ENCODE results near the gene CTPS1. TPM values are rescaled to one million over a fixed set of nuclear protein-coding genes. Genes with fewer than 3 reads are reported as not detected.
A peak's percentile ranks its signal among the peaks of the same experiment; 100 is the strongest.

CTPS1 gene
- total RNA-seq, 4 donors from 2014 or later, result 26.6 to 38.6 (median 32.7) TPM

- H3K36me3 ChIP-seq, result peaks cover 44 to 87% (median 68%) of the 10 kb centered on the region in 4 donors
- TF ChIP-seq EP300 (IDR thresholded peaks at IDR 0.05) (no peak), POLR2AphosphoS5 (IDR thresholded peaks at IDR 0.05) (no peak), POLR2A (IDR thresholded peaks at IDR 0.05; ENCODE audit: low read depth) (no peak)
- TF ChIP-seq, protein P1, sequence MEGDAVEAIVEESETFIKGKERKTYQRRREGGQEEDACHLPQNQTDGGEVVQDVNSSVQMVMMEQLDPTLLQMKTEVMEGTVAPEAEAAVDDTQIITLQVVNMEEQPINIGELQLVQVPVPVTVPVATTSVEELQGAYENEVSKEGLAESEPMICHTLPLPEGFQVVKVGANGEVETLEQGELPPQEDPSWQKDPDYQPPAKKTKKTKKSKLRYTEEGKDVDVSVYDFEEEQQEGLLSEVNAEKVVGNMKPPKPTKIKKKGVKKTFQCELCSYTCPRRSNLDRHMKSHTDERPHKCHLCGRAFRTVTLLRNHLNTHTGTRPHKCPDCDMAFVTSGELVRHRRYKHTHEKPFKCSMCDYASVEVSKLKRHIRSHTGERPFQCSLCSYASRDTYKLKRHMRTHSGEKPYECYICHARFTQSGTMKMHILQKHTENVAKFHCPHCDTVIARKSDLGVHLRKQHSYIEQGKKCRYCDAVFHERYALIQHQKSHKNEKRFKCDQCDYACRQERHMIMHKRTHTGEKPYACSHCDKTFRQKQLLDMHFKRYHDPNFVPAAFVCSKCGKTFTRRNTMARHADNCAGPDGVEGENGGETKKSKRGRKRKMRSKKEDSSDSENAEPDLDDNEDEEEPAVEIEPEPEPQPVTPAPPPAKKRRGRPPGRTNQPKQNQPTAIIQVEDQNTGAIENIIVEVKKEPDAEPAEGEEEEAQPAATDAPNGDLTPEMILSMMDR (IDR thresholded peaks at IDR 0.05), result no peak
- no peaks in the 10 kb centered on the region for H3K9me3 ChIP-seq
- intact Hi-C loops (cut with DNase I), result no loop called here
- WGBS, result 100% methylated on average over 1 of the region's 1 CpG
- H3K4me3 ChIP-seq, result no peak overlapping the region
- H3K4me1 ChIP-seq, result peaks cover 7 to 21% (median 10%) of the 10 kb centered on the region in 4 donors
- no peak overlapping the region for H3K27ac ChIP-seq (replicated peaks in 1 of 4)
- no peaks in the 10 kb centered on the region for H3K27me3 ChIP-seq
- no peak for DNase-seq (ENCODE audit: extremely low spot score)
Observed at GRCh38 chr1:41010345-41010744, 30.8 kb downstream of the CTPS1 start.

GRCh38 chr1:41013024-41013423 is 33.5 kb downstream of the CTPS1 start:
- WGBS, result 91% methylated on average over 6 of the region's 6 CpGs
- TF ChIP-seq, protein P1 (IDR thresholded peaks at IDR 0.05), result no peak
- TF ChIP-seq POLR2A (IDR thresholded peaks at IDR 0.05; ENCODE audit: low read depth) (no peak), POLR2AphosphoS5 (IDR thresholded peaks at IDR 0.05) (no peak), EP300 (IDR thresholded peaks at IDR 0.05) (no peak)
- no peaks in the 10 kb centered on the region for H3K9me3 ChIP-seq
- peaks cover 38 to 81% (median 58%) of the 10 kb centered on the region in 4 donors for H3K36me3 ChIP-seq
- no peak overlapping the region for H3K27ac ChIP-seq (replicated peaks in 1 of 4)
- peaks cover 8 to 27% (median 16%) of the 10 kb centered on the region in 4 donors for H3K4me1 ChIP-seq
- H3K4me3 ChIP-seq, result no peak overlapping the region
- intact Hi-C loops (cut with DNase I), result no loop called here
- no peaks in the 10 kb centered on the region for H3K27me3 ChIP-seq
- no peak for DNase-seq (ENCODE audit: extremely low spot score)

- 84% methylated on average over 6 of the region's 7 CpGs for WGBS
- Histone ChIP-seq H3K9me3 (no peaks in the 10 kb centered on the region), H3K27me3 (no peaks in the 10 kb centered on the region), H3K27ac (replicated peaks in 1 of 4) (no peak overlapping the region), H3K36me3 (peaks cover 35 to 79% (median 53%) of the 10 kb centered on the region in 4 donors), H3K4me3 (no peak overlapping the region), H3K4me1 (peaks cover 8 to 27% (median 16%) of the 10 kb centered on the region in 4 donors)
- TF ChIP-seq POLR2A (IDR thresholded peaks at IDR 0.05; ENCODE audit: low read depth), result no peak
- TF ChIP-seq, protein P1 (IDR thresholded peaks at IDR 0.05), result no peak
- TF ChIP-seq EP300 (IDR thresholded peaks at IDR 0.05), result no peak
- peak; percentile 16 to 26 for TF ChIP-seq POLR2AphosphoS5 (IDR thresholded peaks at IDR 0.05)
- DNase-seq (ENCODE audit: extremely low spot score), result no peak
- intact Hi-C loops (cut with DNase I), result no loop called here
Observed at GRCh38 chr1:41013796-41014195, 34.3 kb downstream of the CTPS1 start.

DNA sequence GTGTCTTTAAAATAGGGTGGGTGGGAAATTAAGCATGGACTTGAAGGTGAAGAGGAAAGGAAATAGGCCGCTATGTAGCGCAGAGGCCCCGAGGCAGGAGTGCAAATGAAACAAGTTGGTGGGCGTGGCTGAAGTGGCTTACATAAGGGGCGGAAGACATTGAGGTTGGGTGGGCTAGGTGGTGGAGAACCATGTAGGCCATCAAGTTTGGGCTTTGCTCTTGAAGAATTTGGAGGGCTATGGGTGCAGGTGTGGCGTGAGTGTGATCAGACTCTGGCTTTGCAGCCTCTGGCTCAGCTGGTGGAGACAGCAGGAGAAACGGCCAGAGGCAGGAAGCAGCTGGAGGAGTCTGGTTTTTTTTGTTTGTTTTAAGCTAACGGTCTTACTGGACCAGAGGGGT is 35.4 kb downstream of the CTPS1 start:
- H3K4me1 ChIP-seq, result peaks cover 8 to 27% (median 16%) of the 10 kb centered on the region in 4 donors
- intact Hi-C loops (cut with DNase I), result no loop called here
- H3K27me3 ChIP-seq, result no peaks in the 10 kb centered on the region
- 70% methylated on average over 8 of the region's 8 CpGs for WGBS
- DNase-seq (ENCODE audit: extremely low spot score), result no peak
- no peak overlapping the region for H3K4me3 ChIP-seq
- H3K36me3 ChIP-seq, result peaks cover 25 to 68% (median 42%) of the 10 kb centered on the region in 4 donors
- TF ChIP-seq, protein P1 (IDR thresholded peaks at IDR 0.05), result no peak
- TF ChIP-seq EP300 (IDR thresholded peaks at IDR 0.05) (no peak), POLR2AphosphoS5 (IDR thresholded peaks at IDR 0.05) (no peak), POLR2A (IDR thresholded peaks at IDR 0.05; ENCODE audit: low read depth) (no peak)
- no peaks in the 10 kb centered on the region for H3K9me3 ChIP-seq
- H3K27ac ChIP-seq (replicated peaks in 1 of 4), result no peak overlapping the region
